DMS153 treated with DMSO at 0.1 percent for 48 hours (cell line): ENCODE results near the gene ERICH4.

Experiments
- DNase-seq: peaks from one replicate; lab custom pipeline; 2025; ENCODE audit not compliant: unreplicated experiment; lab: John Stamatoyannopoulos, UW

ERICH4 gene

DNA sequence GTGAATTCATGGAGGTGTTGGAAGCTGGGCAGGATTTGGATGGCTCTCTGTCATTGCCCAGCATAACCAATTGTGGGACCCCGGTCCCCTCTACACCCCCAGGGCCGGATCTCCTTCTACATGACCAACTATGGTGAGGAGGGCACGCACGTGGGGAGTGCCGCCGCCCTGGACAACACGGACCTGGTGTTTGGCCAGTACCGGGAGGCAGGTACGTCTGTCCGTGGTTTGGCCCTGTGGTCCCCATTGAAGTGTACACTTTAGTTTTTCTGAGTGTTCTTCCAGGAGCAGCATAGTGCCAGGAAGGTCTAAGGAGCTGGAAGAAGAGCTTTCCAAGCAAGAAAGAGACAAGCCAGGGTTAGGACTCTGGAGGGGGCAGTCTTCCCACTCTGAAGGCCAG lies 29.0 kb upstream of the ERICH4 start:
- DNase-seq: no peak

DNA sequence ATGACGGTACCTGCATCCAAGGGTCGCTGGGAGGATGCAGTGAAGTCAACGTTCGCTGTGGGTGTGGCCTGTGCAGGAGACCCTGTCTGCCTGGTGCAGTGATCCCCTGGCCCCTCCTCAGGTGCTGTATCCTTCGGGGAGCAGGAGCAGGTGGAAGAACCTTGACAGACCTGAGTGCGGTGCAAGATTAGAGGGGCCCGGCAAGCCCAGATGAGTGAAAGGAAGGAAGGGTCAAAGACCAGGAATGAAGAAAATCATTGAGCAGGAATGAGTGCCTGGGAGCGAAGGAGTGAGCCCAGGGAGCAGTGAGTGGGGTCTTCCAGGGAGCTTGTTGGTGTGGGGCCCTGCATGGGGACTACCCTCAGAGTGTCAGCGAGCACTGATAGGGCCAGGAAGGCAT lies 28.5 kb upstream of the ERICH4 start:
- DNase-seq: no peak

DNA sequence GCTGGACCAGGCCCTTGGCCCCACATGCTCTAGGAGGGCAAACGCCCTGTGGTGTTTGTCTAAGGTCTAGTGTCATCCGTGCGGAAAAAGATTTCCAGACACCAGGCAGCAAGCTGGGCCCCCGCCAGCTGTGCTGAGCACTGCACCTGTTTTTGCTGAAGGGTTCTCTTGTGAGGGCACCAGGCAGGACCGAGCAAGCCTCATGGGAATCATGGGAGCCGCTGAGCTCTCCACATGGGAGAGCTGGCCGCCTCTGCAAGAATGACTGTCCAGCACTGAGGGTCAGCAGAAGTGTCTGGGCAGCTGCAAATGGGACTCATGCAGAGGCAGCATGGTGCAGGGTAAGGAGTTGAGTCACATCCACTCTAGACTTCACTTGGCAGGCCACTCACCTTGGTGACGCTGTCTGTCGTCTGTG lies 27.8 kb upstream of the ERICH4 start:
- DNase-seq: no peak

DNA sequence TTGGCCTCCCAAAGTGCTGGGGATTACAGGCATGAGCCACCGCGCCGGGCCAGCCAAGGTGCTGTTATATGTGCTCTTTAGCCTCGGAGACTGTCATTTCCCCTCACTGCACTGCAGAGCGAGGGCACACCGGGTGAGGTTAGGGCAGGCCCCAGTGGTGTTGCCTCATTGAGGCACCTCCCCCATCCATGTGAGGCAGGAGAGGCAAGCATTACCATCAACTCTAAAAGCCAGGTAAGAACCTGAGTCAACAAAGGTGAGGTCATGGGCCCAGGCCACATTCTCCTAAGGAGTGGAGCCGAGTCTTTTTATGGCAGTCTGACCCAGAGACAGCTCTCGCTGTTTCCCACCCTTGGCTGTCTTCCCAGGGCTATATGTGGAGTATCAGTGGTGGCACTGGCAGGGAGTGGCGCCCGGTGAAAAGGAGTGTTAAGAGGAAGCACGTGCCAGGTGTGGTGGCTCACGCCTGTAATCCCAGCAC lies 26.7 kb upstream of the ERICH4 start:
- DNase-seq: no peak

DNA sequence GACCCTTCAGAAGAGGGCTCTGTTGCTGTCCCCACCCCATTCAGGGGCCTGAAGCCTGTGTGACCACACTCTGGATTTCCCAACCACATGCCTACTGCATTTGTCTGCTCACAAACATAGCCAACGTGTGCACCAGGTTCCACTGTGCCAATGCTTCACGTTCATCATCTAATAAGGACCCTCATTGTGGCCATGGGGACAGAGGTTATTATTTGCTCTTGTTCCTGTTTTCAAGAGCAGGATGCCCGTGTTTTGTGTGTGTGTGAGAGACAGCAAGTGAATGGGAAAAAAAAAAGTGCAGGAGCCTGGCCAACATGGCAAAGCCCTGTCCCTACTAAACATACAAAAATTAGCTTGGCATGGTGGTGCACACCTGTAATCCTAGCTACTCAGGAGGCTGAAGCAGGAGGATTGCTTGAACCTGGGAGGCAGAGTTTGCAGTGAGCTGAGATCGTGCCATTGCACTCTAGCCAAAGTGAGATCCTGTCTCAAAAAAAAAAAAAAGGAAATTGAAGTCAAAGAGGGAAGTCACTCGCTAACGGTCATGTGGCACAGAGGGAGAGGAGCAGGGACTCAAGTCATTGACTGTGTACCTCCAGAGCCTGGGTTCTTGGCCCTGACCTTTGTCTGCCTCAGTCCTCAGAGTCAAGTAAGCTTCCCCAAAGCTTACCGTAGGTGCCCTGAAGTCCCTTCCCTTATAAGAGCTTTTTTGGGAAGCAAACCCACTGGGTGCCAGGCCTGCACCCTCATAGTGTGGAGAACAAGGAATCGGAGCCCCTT lies 22.7 kb upstream of the ERICH4 start:
- no peak for DNase-seq

DNA sequence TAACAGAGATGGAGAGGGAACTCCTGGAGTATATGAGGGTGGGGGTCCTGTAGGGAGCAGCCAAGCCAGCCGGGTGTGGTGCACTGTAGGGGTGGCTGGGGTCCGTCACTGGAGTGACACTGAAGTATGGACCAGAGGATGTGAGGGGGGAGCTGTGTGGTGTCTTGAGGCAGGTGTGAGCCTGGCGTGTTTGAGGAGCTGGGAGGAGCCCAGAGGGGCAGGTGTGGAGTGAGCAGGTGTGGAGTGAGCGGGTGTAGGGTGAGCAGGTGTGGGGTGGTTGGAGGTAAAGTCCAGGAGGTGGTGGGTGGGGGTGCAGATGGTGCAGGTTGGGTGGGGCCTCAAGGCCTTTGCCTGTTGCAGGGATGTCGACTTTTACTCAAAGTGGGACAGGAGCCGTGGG lies 21.6 kb upstream of the ERICH4 start:
- DNase-seq: no peak

DNA sequence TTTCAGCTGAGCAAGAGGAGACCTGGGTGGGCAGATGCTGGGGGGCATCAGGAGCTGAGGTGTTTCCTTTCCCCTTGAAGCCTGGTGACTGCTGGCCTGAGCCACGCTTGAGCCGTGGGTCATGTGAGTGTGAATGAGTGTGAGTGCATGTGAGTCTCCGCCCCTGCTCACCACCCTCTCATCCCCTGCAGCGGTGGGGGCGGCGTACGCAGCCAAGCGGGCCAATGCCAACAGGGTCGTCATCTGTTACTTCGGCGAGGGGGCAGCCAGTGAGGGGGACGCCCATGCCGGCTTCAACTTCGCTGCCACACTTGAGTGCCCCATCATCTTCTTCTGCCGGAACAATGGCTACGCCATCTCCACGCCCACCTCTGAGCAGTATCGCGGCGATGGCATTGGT lies 21.0 kb upstream of the ERICH4 start:
- DNase-seq: no peak

DNA sequence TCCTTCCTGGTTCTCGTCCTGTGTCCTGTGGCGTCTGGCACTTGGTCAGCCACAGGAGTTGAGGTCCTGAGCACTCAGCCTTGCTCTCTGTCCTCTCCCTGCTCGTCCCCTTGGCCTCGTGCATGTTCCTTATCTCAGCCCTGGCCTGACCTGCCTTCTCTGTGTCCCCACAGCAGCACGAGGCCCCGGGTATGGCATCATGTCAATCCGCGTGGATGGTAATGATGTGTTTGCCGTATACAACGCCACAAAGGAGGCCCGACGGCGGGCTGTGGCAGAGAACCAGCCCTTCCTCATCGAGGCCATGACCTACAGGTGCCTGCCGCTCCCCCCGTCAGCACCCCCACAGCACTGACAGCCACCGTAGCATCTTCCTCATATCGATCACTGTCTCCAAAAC lies 20.5 kb upstream of the ERICH4 start:
- no peak for DNase-seq

DNA sequence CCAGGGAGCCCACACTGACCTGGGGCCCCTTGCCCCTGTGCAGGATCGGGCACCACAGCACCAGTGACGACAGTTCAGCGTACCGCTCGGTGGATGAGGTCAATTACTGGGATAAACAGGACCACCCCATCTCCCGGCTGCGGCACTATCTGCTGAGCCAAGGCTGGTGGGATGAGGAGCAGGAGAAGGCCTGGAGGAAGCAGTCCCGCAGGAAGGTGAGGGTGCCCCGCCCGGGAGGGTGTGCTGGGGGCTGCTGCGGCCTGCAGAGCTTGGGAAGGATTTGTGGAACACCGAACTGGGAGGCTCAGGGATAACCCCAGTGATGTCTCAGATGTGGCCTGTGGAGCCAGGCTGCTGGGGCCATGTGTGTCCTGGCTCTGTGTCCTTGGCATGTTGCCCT lies 20.0 kb upstream of the ERICH4 start:
- DNase-seq: no peak

DNA sequence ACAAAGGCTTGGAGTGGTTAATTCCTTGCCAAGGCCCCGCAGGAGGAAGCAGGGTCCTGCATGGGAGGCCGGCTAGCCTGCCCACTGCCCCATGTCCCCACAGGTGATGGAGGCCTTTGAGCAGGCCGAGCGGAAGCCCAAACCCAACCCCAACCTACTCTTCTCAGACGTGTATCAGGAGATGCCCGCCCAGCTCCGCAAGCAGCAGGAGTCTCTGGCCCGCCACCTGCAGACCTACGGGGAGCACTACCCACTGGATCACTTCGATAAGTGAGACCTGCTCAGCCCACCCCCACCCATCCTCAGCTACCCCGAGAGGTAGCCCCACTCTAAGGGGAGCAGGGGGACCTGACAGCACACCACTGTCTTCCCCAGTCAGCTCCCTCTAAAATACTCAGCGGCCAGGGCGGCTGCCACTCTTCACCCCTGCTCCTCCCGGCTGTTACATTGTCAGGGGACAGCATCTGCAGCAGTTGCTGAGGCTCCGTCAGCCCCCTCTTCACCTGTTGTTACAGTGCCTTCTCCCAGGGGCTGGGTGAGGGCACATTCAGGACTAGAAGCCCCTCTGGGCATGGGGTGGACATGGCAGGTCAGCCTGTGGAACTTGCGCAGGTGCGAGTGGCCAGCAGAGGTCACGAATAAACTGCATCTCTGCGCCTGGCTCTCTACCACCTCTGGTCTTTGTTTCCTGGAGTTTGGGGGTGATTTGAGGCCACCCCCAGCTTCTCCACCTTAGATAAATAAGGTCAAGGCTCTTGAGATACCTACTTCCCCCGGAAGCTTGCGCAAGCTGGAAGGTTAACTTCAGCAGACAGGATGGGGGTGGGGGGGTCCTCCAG lies 18.4 kb upstream of the ERICH4 start:
- DNase-seq: no peak

DNA sequence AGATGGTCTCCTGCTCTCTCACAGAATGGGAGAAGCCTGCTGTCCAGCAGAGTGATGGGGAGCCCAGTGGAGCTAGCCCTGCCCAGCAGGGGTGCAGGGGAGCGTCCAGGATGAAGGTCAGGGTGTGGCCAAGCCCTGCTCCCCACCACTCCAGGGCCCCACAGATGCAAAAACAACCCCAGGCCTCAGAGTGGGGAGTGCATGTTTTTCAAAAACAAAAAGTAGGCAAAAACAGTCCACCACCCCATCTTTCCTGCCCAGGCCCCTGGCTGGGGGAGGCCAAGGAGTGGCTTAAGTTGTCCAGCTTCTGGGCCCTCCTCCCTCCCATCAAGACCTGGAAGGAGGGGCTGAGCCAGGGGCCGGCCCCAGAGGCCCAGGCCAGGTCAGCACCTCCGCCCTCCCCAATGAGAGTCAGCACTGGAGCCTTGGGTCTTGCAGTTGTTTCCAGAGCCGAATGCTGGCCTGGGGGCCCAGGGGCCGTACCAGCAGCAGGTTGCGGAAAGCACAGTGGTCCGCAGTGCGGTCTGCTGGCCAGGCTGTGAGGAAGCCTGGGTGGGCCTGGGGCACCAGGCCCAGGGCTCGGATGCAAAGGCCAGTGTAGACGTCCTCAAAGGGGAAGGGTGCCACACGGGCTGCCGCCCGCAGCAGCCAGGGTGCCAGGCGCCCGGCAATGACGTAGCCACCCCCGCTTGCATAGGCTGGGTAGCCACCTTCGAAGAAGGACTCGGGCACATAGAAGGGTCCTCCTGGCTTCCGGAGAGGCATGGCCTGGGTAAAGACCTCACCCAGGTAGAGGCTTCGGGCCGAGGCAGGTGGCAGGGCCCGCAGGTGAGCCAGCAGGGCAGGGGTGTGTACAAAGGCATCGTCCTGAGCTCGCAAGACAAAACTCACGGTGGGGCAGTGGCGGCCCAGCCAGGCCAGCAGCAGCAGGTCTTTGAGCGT lies 17.5 kb upstream of the ERICH4 start:
- DNase-seq: no peak

DNA sequence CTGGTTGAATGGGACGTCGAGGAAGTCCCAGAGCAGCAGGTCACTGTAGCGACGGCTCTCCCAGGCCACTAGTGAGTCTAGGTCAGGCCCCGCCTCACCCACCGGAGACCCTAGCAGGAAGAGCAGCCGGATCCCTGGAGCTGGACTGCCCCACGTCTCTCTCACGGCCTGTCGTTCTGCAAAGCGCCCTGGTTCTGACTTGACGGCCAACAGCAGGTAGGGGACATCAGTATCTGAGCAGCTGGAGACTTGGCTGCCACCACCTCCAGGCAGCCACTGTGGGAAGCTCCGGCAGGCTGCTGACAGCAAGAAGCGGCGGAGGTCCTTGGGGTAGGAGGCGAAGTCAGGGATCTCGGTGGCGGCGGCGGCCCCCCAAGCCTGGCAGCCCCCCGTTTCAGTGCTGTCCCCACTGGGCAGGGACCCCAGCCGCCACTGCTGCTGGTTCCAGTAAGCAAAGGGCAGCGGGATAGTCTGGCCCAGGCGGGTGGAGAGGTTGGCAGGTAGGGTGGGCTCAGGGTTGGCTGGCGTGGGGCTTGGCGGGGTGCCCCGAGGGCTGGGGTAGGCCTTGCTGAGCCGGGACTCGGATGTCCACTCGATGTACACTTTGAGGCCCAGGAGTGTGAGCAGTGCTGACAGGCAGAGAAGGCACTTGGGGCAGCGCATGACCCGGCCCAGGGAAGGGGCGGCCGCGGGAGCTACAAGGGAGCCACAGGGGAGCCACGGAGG lies 16.7 kb upstream of the ERICH4 start:
- no peak for DNase-seq

DNA sequence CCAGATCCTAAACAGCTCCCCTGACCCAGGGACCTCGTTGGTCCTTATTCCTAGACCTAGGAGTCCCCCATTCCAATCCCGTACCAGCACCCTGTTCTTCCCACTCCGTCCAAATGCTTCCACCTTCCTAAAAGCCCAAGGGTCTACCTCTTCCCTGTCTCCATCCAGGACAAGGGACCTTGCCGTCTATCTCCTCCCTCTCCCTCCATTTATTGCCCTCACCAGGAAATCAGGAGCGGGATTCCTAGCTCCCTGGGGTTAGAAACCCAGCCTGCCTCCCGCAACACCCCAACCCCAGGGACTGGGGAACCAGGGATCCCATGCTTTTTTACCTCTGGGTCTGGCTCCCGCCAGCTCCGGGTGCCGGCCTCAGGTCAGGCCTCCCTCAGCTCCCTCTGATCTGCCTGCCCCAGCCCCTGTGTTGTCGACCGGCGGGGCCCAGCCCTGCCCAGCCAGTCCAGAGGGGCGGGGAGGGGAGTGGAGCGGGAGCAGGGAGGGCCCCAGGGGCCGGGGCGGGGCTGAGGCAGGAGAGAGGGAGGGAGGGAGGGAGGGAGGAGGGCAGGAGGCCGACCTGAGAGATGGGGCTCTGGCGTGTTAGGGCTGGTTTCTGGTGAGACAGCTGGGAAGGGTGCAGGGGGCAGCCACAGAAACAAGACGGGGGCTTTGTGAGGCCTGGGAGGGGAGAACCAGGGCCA lies 15.9 kb upstream of the ERICH4 start, which contains the start of gene B3GNT8:
Gene B3GNT8, minus strand, starts transcription at position 423 of the 695 bp plus-strand sequence. CDS start 596 bp downstream, outside the sequence.
- DNase-seq: peak; percentile 59

DNA sequence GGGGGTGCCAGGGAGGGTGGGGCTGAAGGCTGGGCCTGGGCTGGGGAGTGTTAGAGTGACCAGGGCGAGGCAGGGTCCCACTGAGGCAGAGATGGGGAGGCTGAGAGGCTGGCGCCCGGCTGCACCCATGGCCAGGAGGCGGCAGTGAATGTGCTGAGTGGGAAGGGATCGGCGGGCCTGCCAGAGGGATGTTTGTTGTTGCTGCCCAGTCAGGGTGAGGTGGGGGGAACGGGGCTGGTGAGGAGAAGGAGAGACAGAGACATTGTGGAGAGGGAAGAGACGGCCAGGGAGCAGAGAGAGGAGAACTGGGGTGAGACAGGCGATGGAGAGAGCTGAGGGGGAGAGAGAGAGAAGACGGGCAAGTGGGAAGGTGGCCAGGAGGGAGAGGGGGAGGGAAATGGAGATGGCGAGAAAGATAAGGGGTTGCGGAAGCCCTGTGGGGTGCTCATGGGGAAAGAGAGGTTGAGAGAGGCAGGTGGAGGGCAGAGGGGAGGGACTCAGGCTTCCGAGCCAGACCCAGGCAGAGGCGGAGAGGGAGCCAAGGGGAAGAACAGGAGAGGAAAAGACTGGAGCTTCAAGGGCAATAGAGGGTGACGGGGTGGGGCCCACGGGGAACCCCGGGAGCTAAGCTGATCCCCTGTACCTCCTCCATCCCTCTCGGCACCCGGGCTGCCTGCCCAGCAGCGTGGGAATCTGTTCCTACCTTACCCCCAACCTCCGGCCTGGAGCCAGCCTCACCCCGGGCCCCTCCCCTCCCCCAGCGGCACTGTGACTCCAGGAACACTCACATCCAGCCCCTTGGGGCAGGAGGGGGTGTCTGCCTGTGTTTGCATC lies 15.1 kb upstream of the ERICH4 start:
- DNase-seq: peak; percentile 38

DNA sequence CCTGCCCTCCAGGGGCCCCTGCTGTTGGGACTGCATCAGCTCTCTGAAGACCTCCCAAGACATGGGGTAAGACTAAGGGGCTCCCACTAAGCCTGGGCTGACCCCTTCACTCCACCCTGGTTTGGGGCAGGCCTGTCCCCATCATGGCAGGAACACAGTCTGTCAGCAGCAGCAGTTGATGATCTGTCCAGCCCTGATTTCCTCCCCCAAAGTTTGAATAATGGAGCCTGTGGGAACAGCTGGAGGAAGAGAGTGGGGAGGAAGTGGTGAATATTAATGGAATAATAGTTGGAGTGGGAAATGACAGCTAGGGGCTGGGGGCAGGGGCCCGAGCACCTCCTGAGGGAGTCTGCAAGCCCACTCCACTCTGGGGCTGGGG lies 14.5 kb upstream of the ERICH4 start:
- no peak for DNase-seq

DNA sequence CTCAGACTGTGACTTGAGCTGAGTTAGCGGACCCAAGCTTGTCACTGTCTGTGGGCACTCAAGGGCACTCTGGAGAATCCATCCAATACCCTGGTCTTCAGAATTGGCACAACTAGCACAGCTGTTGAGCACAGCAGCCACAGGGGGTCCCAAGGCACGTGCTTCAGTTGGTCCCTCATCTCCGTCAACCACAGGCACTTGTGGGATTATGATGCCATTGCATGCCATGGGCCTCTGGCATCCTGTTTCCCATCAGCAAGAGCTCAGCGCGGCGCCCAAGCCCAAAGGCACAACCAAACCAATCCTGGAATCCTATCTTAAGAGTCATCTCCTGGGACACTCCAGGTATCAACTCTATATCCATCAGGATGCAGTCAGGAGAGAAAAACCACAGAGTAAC lies 12.0 kb upstream of the ERICH4 start:
- no peak for DNase-seq

DNA sequence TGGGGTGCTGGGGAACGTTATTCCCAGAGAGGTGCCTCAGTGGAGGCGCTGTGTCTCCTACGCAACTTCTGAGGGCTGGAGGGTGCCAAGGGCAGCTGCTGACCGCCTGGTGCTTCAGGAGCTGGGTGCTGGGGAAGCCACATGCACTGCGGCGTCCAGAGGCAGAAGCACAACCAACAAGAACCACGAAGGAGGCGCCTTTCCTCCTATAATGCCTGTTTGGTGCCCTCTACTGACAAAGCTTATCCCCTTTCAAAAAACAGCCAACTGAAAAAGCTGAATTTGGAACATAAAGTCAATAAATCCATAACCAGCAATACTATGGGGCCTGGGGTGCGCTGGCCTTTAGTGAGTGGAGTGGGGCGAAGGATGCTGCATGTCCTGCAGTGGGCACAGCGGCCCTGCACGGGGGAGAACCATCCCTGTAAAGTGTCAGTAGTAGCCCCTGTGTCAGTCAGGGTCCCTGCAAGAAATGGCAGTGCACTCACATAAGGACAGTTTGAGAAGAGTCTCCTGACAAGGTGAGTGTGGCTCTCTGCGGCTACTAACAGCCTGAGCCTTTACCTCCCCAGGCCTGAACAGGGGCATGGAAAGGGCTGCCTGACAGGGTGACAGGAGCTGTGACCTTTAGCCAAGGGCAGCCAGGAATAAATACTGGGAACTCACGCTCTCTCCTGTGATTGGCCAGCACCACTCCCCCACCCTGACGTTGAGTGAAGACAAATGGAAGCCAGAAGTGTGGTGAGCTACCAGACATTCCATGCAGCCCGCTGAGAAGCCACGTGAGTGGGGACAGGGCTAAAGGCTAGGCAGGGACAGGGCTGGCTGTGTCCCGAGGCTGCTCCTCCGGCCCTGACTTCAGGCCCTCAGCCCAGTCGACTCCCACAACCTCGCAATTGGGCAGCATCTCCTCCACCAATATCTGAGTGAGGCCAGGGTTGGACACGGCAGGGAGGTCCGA lies 11.2 kb upstream of the ERICH4 start:
- no peak for DNase-seq

DNA sequence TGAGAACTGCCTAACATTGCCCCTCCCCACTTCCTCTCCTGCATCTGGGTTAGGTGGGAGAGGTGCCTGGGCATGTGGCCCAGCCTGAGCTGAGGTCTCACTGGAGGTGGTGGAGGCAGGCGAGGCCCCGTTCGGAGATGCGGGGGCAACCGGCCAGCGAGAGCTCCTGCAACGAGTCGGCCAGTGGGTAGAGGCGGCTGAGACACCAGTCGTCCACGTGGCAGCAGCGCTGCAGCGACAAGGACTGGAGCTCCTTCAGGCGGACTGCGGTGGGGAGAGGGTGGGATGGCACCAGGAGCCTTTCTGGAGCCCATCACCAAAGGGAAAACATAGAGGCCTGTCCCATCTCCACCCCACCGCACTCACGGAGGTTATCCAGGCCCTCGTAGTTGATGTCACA lies 9.8 kb upstream of the ERICH4 start:
- no peak for DNase-seq
